Mesodermal cell (in vitro differentiated cells): Measurements from ENCODE around the gene DIP2B.

ENCODE experiments used
- H3K27ac ChIP-seq: 2 replicates; pipeline ENCODE4 v1.7.0; 2013; ENCODE audit warnings: mild to moderate bottlenecking, low read depth, low read length, moderate library complexity; ENCODE audit not compliant: severe bottlenecking
- H3K36me3 ChIP-seq: 2 replicates; pipeline ENCODE4 v1.7.1; 2013; ENCODE audit warnings: mild to moderate bottlenecking, low read length, moderate library complexity; ENCODE audit not compliant: control insufficient read depth, insufficient read depth
- H3K4me1 ChIP-seq: one replicate; pipeline ENCODE4 v1.7.1; 2013; ENCODE audit warnings: mild to moderate bottlenecking, low read length; ENCODE audit not compliant: insufficient read depth, control insufficient read depth, poor library complexity, severe bottlenecking
- H3K4me3 ChIP-seq: 2 replicates; pipeline ENCODE4 v1.7.0; 2013; ENCODE audit warnings: low read length, control low read depth, mild to moderate bottlenecking; ENCODE audit not compliant: insufficient read depth, poor library complexity, severe bottlenecking; ENCODE audit errors: extremely low read depth
- H3K9me3 ChIP-seq: 2 replicates; pipeline ENCODE4 v1.7.1; 2013; ENCODE audit warnings: mild to moderate bottlenecking, low read length, moderate library complexity; ENCODE audit not compliant: control insufficient read depth
- WGBS, 2 experiments: methylation state at CpG; one replicate each; pipeline ENCODE4 v1.1.5; 2013; ENCODE audit warnings: missing lambda C conversion rate in 2 of 2; ENCODE audit not compliant: insufficient coverage in 2 of 2; 5-methylcytosine and 5-hydroxymethylcytosine counted together

The DIP2B gene

GRCh38 chr12:50640321-50640939 lies 135.6 kb downstream of the DIP2B start:
- no peaks in the 10 kb centered on the region for H3K9me3 ChIP-seq
- 85 to 100% methylated on average over 3 to 4 of the region's 7 CpGs for WGBS, 2 experiments

GRCh38 chr12:50641566-50641965 lies 136.8 kb downstream of the DIP2B start:
- H3K4me1 ChIP-seq = peaks cover 18% of the 10 kb centered on the region
- H3K9me3 ChIP-seq = no peaks in the 10 kb centered on the region
- no peak overlapping the region for H3K4me3 ChIP-seq
- H3K27ac ChIP-seq = peak overlapping the region; percentile 71
- peaks cover 4% of the 10 kb centered on the region for H3K36me3 ChIP-seq
- WGBS, 2 experiments = 97 to 100% methylated on average over 4 of the region's 5 CpGs

More at GRCh38 chr12:50640321-50640939, 135.6 kb downstream of the DIP2B start:
- Histone ChIP-seq H3K4me3 (no peak overlapping the region), H3K27ac (no peak overlapping the region), H3K36me3 (peaks cover 4% of the 10 kb centered on the region), H3K4me1 (peaks cover 15% of the 10 kb centered on the region)

GRCh38 chr12:50642035-50642451 lies 137.3 kb downstream of the DIP2B start:
- H3K27ac ChIP-seq = peak overlapping the region; percentile 71
- H3K4me3 ChIP-seq = no peak overlapping the region
- H3K36me3 ChIP-seq = peaks cover 4% of the 10 kb centered on the region
- peaks cover 22% of the 10 kb centered on the region for H3K4me1 ChIP-seq
- 86% methylated on average over 1 of the region's 1 CpG for WGBS, 2 experiments
- no peaks in the 10 kb centered on the region for H3K9me3 ChIP-seq

GRCh38 chr12:50642761-50643160 lies 138.0 kb downstream of the DIP2B start:
- peaks cover 4% of the 10 kb centered on the region for H3K36me3 ChIP-seq
- no peak overlapping the region for H3K27ac ChIP-seq
- 100% methylated on average over 3 of the region's 5 CpGs for WGBS, 2 experiments
- H3K4me1 ChIP-seq = peaks cover 22% of the 10 kb centered on the region
- no peaks in the 10 kb centered on the region for H3K9me3 ChIP-seq
- no peak overlapping the region for H3K4me3 ChIP-seq

GRCh38 chr12:50647031-50647430 lies 142.2 kb downstream of the DIP2B start:
- 91 to 100% methylated on average over 1 to 7 of the region's 8 CpGs for WGBS, 2 experiments
- Histone ChIP-seq H3K9me3 (no peaks in the 10 kb centered on the region), H3K27ac (peak overlapping the region; percentile 2)

GRCh38 chr12:50647479-50647878 lies 142.7 kb downstream of the DIP2B start:
- no peaks in the 10 kb centered on the region for H3K36me3 ChIP-seq
- WGBS, 2 experiments = 100% methylated on average over 1 of the region's 2 CpGs; no CpG with 5 or more reads in 1 of the 2 experiments
- no peak overlapping the region for H3K4me3 ChIP-seq
- H3K27ac ChIP-seq = no peak overlapping the region
- H3K9me3 ChIP-seq = no peaks in the 10 kb centered on the region
- H3K4me1 ChIP-seq = peaks cover 14% of the 10 kb centered on the region

More at GRCh38 chr12:50647031-50647430, 142.2 kb downstream of the DIP2B start:
- H3K4me3 ChIP-seq = no peak overlapping the region
- no peaks in the 10 kb centered on the region for H3K36me3 ChIP-seq
- peaks cover 18% of the 10 kb centered on the region for H3K4me1 ChIP-seq

GRCh38 chr12:50650285-50650684 lies 145.5 kb downstream of the DIP2B start:
- Histone ChIP-seq H3K4me3 (no peak overlapping the region), H3K9me3 (no peaks in the 10 kb centered on the region), H3K27ac (no peak overlapping the region), H3K4me1 (peaks cover 10% of the 10 kb centered on the region), H3K36me3 (no peaks in the 10 kb centered on the region)
- 90% methylated on average over 2 of the region's 3 CpGs; no CpG with 5 or more reads in 1 of the 2 experiments for WGBS, 2 experiments

GRCh38 chr12:50655374-50655921 lies 150.7 kb downstream of the DIP2B start:
- H3K4me3 ChIP-seq = no peak overlapping the region
- H3K9me3 ChIP-seq = no peaks in the 10 kb centered on the region
- H3K4me1 ChIP-seq = no peaks in the 10 kb centered on the region
- no peak overlapping the region for H3K27ac ChIP-seq
- 100% methylated on average over 3 of the region's 5 CpGs; no CpG with 5 or more reads in 1 of the 2 experiments for WGBS, 2 experiments
- peaks cover 6% of the 10 kb centered on the region for H3K36me3 ChIP-seq

GRCh38 chr12:50659260-50659659 lies 154.5 kb downstream of the DIP2B start:
- WGBS, 2 experiments = 100% methylated on average over 1 of the region's 2 CpGs; no CpG with 5 or more reads in 1 of the 2 experiments
- Histone ChIP-seq H3K4me1 (no peaks in the 10 kb centered on the region), H3K9me3 (no peaks in the 10 kb centered on the region), H3K27ac (no peak overlapping the region), H3K4me3 (no peak overlapping the region), H3K36me3 (peaks cover 22% of the 10 kb centered on the region)

- no peaks in the 10 kb centered on the region for H3K4me1 ChIP-seq
- peaks cover 22% of the 10 kb centered on the region for H3K36me3 ChIP-seq
- WGBS, 2 experiments = 83 to 94% methylated on average over 1 to 3 of the region's 6 CpGs
- no peak overlapping the region for H3K4me3 ChIP-seq
- H3K27ac ChIP-seq = no peak overlapping the region
- no peaks in the 10 kb centered on the region for H3K9me3 ChIP-seq
These were observed 155.1 kb downstream of the DIP2B start for GRCh38 chr12:50659690-50660424.
